Esophagus muscularis mucosa (tissue), 4 donors: ENCODE results near the gene CCNB1. TPM values are rescaled to one million over a fixed set of nuclear protein-coding genes. Genes with fewer than 3 reads are reported as not detected.
"Not testable (repeated sequence)": the region's sequence is repeated elsewhere in the genome, so short reads cannot be mapped to it uniquely, and the experiment has no call there.

Source experiments
- DNase-seq: peaks from one replicate; pipeline ENCODE4 v3.0.0-alpha.2; 2017; ENCODE audit errors: extremely low spot score
- H3K27ac ChIP-seq, 4 donors: fragments of 200-600 bp; sonication (generic); replicated peaks in 1 of 4; 1 replicate in 3 of 4; 2 replicates in 1 of 4; pipeline ENCODE4 v1.5.1; 2016 to 2019; ENCODE audit warnings: mild to moderate bottlenecking in 1 of 4
- H3K27me3 ChIP-seq, 4 donors: fragments of 200-600 bp; sonication (generic); one replicate each; pipeline versions ENCODE4 v1.5.1 to v1.6.0; 2016 to 2019
- H3K36me3 ChIP-seq, 4 donors: fragments of 200-600 bp; sonication (generic); one replicate each; pipeline ENCODE4 v1.5.1; 2016 to 2019
- H3K4me1 ChIP-seq, 4 donors: fragments of 200-600 bp; sonication (generic); one replicate each; pipeline ENCODE4 v1.5.1; 2016 to 2019
- H3K4me3 ChIP-seq, 4 donors: fragments of 200-600 bp; sonication (generic); 1 replicate in 2 of 4; 2 replicates in 2 of 4; pipeline ENCODE4 v1.5.1; 2016 to 2019; ENCODE audit warnings: mild to moderate bottlenecking in 4 of 4, moderate library complexity in 1 of 4
- H3K9me3 ChIP-seq, 4 donors: fragments of 200-600 bp; sonication (generic); 1 replicate in 3 of 4; 2 replicates in 1 of 4; pipeline ENCODE4 v1.5.1; 2016 to 2019
- CTCF ChIP-seq, 3 experiments: fragments of 200-600 bp in 2 of 3; fragments of 450-650 bp in 1 of 3; sonication (generic) in 2 of 3; IDR thresholded peaks; one replicate each; pipeline ENCODE4 v1.5.1; 2017 to 2019; ENCODE audit warnings: antibody characterized with exemption in 3 of 3, mild to moderate bottlenecking in 2 of 3, moderate library complexity in 1 of 3
- EP300 ChIP-seq: sonication (generic); formaldehyde crosslinking; IDR thresholded peaks from one replicate; pipeline ENCODE4 v1.6.1; 2017; ENCODE audit warnings: antibody characterized with exemption
- POLR2A ChIP-seq: fragments of 450-650 bp; IDR thresholded peaks from one replicate; pipeline ENCODE4 v1.6.1; 2017; ENCODE audit warnings: antibody characterized with exemption, moderate library complexity, mild to moderate bottlenecking, low read depth
- POLR2AphosphoS5 ChIP-seq, 2 donors: sonication (generic); formaldehyde crosslinking; IDR thresholded peaks; one replicate each; pipeline ENCODE4 v1.6.1; 2017; ENCODE audit warnings: antibody characterized with exemption in 2 of 2
- WGBS: methylation state at CpG from one replicate; pipeline ENCODE4 v1.1.5; 2018; 5-methylcytosine and 5-hydroxymethylcytosine counted together
- intact Hi-C: fragments of 100-400 bp; cut with DNase I; formaldehyde crosslinking; loops from one replicate; pipeline ENCODE4 v1.15.1; 2023
- total RNA-seq, 4 donors: library from RNA; depleted of rRNA; stranded (reverse); fragments of >200 nt; gene quantifications; one replicate each; pipeline versions ENCODE4 v1.1.0 to v1.2.1, GENCODE V29; 2016

The CCNB1 gene
- total RNA-seq, 4 donors from 2014 or later = 0.83 to 2.8 (median 2.2) TPM

- H3K27me3 ChIP-seq = no peaks in the 10 kb centered on the region
- intact Hi-C loops = no loop called here
- no peaks in the 10 kb centered on the region for H3K9me3 ChIP-seq
- WGBS = 100% methylated on average over 1 of the region's 1 CpG
- TF ChIP-seq POLR2AphosphoS5 (IDR thresholded peaks at IDR 0.05) (no peak), POLR2A (no peak), EP300 (no peak), CTCF (IDR thresholded peaks at IDR 0.05) (no peak)
- H3K27ac ChIP-seq = no peak overlapping the region
- DNase-seq = no peak
- H3K36me3 ChIP-seq = peaks cover 0 to 33% (median 20%) of the 10 kb centered on the region in 4 donors
- no peak overlapping the region for H3K4me3 ChIP-seq
- peaks cover 9 to 18% (median 15%) of the 10 kb centered on the region in 4 donors for H3K4me1 ChIP-seq
Observed at GRCh38 chr5:69170495-69170894, 3.5 kb downstream of the CCNB1 start.

GRCh38 chr5:69170969-69171368, 4.0 kb downstream of the CCNB1 start:
- no peak overlapping the region for H3K4me3 ChIP-seq
- 99% methylated on average over 3 of the region's 3 CpGs for WGBS
- TF ChIP-seq CTCF (IDR thresholded peaks at IDR 0.05) (no peak), POLR2A (no peak)
- H3K4me1 ChIP-seq = peaks cover 9 to 18% (median 15%) of the 10 kb centered on the region in 4 donors
- H3K36me3 ChIP-seq = peaks cover 0 to 38% (median 24%) of the 10 kb centered on the region in 4 donors
- H3K27me3 ChIP-seq = no peaks in the 10 kb centered on the region
- H3K9me3 ChIP-seq = no peaks in the 10 kb centered on the region
- no peak for DNase-seq
- H3K27ac ChIP-seq = no peak overlapping the region
- intact Hi-C loops = no loop called here

GRCh38 chr5:69181659-69182293, 14.8 kb downstream of the CCNB1 start:
- H3K27ac ChIP-seq, H3K27me3 ChIP-seq, intact Hi-C loops, H3K4me1 ChIP-seq, DNase-seq, H3K4me3 ChIP-seq, H3K9me3 ChIP-seq, H3K36me3 ChIP-seq: not testable (repeated sequence)
- WGBS = 93% methylated on average over 15 of the region's 15 CpGs

GRCh38 chr5:69184621-69185020, 17.7 kb downstream of the CCNB1 start:
- H3K4me3 ChIP-seq = no peak overlapping the region
- H3K36me3 ChIP-seq = no peaks in the 10 kb centered on the region
- no peaks in the 10 kb centered on the region for H3K9me3 ChIP-seq
- 84% methylated on average over 1 of the region's 1 CpG for WGBS
- H3K27me3 ChIP-seq = no peaks in the 10 kb centered on the region
- intact Hi-C loops = no loop called here
- TF ChIP-seq EP300 = no peak
- no peak for DNase-seq
- no peak overlapping the region for H3K27ac ChIP-seq
- H3K4me1 ChIP-seq = peaks cover 5 to 9% (median 7%) of the 10 kb centered on the region in 4 donors

GRCh38 chr5:69187342-69187741, 20.4 kb downstream of the CCNB1 start:
- no peak for DNase-seq
- Histone ChIP-seq H3K36me3 (no peaks in the 10 kb centered on the region), H3K9me3 (no peaks in the 10 kb centered on the region), H3K4me3 (no peak overlapping the region), H3K27ac (no peak overlapping the region), H3K4me1 (peaks cover 11 to 17% (median 16%) of the 10 kb centered on the region in 4 donors), H3K27me3 (no peaks in the 10 kb centered on the region)
- TF ChIP-seq EP300 = no peak
- no peak for TF ChIP-seq POLR2AphosphoS5 (IDR thresholded peaks at IDR 0.05)
- no peak for TF ChIP-seq CTCF (IDR thresholded peaks at IDR 0.05)
- no peak for TF ChIP-seq POLR2A
- WGBS = 93% methylated on average over 2 of the region's 2 CpGs
- intact Hi-C loops = no loop called here

GRCh38 chr5:69188811-69189161, 21.8 kb downstream of the CCNB1 start:
- Histone ChIP-seq H3K36me3 (no peaks in the 10 kb centered on the region), H3K27ac (peak overlapping the region; percentile 51 to 82 (median 71)), H3K9me3 (no peaks in the 10 kb centered on the region), H3K4me3 (peak overlapping the region; percentile 61 to 79 (median 70)), H3K27me3 (no peaks in the 10 kb centered on the region), H3K4me1 (peaks cover 11 to 17% (median 16%) of the 10 kb centered on the region in 4 donors)
- WGBS = 24% methylated on average over 8 of the region's 8 CpGs
- intact Hi-C loops = no loop called here
- DNase-seq = no peak
- TF ChIP-seq POLR2AphosphoS5 (IDR thresholded peaks at IDR 0.05) (no peak), CTCF (IDR thresholded peaks at IDR 0.05) (no peak), POLR2A (no peak), EP300 (no peak)
